ENCODE measurements around the gene WDR35.
"Not testable (repeated sequence)": the region's sequence is repeated elsewhere in the genome, so short reads cannot be mapped to it uniquely, and the experiment has no call there.

The WDR35 gene

DNA sequence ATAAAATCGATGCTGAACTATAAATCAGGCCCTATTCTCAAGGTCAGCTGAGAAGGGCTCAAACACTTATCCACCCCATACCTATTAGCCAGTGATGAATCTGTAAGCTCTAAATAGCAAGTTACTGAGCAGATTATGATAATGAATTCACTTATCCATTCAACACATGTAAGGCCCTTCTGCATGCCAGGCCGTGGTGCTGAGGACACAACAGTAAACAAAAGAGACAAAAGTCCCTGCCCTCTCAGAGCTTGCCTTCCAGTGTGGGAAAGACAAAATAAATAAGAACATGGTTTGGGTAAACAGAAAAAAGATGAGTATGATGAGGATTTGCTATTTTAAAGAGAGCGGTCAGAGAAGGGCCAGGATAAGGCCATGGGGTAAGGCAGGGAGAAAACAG lies 99.8 kb downstream of the WDR35 start:
- no peak for DNase-seq

DNA sequence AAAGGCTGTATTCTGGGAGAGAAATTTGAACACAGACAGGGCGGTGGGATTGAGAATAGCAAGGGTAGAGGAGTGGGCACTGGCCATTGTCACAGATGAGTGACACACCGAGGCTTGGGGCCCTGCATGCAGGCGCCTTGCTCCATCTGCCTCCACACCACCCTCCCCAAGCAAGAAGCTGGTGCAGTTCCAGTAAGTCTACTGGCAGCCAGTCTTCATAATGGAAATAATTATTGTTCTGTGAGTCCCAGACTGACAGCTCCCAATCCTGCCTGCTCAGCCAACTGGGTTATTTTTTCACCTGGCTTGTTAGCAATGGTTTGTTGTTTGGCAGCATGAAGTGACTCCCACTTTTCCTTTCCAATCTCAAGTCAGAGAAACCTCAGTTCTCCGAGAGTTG lies 101.1 kb downstream of the WDR35 start:
- no peak for DNase-seq

DNA sequence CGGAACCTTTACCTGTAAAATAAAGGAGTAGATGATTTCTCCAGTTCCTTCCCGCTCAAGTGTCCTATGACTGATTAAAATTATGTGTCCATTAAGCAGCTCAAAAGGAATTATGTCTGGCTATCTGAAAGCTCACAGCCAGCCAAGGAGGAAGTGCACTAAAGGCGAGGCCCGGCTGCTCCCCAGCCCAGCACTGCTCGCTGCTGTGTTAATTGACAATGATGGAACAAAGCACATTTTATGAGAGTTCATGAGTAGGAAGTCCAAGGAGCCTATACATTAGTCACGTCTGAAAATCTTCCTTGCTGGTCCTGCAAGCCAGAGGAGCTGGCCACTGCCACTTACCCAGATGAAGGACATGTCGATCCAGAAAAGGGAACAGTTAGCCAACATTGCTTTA lies 102.4 kb downstream of the WDR35 start:
- no peak for DNase-seq

DNA sequence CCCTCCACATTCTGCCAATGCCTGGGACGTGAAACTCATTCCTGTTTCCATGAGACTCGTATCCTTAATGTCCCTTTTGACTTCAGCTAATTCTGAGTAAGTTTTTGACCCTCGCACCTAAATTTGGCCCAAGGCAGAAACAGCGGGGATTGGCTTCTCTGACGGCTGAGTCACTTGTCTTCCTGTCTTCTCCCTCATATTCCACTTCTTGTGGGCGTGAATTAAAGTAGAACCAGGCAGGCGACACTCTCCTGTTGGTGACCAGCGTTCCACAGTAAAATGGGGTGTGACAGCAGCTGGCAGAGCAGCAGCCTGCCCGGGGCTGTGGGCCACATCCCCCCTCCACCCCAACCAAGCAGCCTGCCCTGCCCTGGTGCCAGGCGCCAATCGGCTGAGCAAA lies 103.6 kb downstream of the WDR35 start:
- DNase-seq: no peak

DNA sequence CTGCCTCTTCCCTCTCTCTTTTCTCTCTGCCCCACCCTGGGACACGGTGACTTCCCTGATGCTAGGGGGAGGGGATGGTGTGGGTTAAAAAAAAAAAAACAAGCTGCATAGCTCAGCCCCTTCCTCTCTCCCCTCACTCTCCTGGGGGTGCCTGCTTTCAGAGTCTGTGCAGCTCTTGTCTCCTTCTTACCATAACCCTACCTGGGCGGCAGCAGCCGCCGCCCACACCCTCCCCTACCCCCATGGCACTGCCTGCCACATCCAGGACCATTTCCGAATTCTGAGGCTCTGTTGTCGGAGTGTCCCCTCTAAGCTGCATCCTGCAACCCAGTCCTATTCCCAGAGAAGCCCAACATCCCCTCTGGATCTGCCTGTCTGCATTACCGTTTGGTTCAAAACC lies 104.1 kb downstream of the WDR35 start:
- DNase-seq: no peak

DNA sequence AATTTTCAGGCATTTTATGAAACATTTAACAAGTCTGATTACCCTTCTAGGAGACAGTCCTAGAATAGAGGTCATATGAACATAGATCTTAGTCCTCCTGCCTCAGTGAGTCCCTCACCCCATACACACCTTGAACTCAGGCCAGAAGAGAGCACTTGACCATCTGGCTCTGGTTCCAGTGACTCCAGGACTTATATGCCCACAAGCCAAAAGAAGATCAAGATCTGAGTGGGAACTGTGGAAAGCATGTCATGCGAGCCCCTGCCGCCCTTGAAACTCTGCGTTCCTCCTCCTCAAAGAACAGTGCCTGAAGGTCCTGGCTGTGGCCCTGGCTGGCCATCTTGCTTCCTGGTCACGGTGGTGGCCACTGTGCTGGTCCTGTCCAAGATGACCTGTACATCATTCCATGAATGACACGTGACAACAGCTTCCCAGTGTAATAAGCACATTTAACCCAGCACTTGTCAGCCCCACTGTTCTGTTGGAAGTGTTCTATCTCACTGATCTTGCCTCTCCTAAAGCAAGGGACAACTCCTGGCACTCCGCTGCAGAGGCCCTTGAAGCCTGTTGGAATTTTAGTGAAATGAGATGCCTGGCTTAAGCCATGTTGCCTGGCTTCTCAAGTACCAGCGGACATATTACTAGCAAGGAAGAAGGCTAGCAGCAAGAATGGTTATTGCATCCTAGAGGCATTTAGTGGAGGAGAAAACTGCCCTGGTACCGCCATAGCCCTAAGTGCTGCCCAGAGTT lies 105.8 kb downstream of the WDR35 start:
- DNase-seq: no peak

DNA sequence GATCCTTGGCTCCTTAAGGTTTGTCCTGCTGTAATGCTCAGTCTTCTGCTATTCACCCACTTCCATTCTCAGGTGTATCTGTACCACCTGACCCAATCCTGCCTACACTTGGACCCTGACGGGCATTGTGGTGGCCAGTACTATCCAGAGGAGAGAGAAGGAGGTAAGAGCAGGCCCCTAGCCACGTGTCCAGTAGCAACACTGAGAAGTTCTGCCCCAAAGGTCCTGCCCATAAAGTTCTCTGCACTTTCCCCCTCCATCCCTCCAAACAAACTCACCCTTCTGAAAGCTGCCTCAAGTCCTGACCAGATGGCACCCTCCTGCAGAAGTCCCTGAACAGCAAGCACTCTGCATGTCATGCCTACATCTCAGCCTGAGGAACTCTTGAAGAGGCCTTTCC lies 106.4 kb downstream of the WDR35 start:
- DNase-seq: no peak

DNA sequence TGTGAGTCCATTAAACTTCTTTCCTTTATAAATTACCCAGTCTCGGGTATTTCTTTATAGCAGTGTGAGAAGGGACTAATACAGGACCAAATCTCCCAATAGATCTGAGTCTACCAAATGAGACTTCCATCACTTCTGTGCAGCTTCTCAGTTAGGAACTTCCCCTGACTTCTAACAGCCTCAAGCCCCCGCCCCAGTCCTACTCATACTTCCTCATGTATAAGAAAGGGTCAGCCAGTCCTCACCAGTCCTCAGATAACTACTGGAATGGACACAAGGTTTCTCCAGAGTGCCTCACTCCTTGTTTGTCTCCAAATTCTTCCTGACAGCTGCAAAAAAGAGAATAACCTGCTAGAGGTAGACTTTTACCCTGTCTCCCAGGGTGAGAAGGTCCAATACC lies 107.6 kb downstream of the WDR35 start:
- no peak for DNase-seq

DNA sequence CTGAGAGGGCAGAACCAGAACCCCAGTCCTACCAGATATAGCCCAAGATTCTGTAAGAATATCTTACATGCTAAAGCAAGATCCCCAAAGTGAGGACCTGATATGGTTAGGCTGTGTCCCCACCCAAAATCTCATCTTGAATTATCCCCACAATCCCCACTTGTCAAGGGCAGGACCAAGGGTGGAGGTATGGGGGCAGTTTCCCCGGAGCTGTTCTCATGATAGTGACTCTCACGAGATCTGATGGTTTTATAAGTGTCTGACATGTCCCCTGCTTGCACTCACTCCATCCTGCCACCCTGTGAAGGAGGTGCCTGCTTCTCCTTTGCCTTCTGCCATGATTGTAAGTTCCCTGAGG lies 108.0 kb downstream of the WDR35 start:
- no peak for DNase-seq

DNA sequence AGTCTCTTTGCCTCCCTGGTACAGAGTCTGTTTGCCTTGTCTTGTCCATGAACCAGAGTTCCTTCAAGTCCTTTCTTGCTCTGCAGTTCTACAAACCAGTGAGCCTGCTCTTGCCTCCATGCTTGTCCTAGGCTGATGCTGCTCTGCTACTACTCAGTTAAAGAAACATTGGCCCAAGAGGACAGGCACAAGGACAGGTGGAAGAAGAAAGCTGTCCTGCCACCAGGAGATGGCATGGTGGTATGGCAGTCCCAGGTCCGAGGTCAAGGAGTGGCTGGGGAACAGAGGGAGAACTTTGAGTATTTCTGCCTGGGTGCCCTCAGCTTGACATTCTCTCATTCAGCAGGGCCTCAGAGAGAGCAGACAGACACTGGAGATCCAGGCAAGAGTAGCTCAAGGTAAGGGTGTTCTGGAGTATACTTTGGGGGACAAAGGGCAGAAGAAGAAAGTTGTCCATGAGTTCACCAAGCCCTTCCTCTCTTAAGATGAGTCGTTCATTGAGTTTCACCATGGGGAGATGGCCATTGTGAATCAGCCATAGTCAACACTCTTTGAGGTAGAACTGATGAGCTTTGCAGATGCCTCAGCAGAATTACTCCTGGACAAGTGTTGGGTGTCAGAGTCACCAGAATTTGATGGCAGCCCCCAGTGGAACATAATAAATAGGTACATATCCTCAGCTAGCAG lies 108.5 kb downstream of the WDR35 start:
- DNase-seq: no peak

DNA sequence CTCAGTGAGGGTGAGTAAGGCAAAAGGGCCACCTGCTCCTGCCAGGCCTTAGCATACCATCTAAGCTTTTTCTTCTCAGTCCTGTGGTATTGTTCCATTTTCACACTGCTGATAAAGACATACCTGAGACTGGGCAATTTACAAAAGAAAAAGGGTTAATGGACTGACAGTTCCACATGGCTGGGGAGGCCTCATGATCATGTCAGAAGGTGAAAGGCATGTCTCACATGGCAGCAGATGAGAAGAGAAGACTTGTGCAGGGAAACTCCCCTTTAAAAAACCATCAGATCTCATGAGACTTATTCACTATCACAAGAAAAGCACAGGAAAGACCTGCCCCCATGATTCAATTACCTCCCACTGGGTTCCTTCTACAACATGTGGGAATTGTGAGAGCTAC lies 109.7 kb downstream of the WDR35 start:
- not testable (repeated sequence) for DNase-seq

DNA sequence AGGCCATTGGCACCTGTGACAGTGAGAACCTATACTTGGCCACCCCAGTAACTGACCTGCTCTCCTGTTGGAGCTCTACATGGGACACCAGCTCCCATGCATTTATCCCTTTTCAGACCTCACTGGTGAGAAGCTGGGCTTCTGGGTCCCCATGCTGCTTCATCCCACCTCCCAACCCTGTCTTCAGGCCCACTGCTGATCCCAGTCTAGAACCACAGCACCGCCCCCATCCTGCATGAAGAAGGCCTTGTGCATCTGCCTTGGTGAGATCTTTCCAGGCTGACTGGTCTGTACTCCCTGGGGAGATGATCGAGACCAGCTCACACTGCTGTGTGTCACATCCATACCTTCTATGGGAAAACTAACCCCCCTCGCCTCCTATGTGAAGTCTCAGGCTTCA lies 110.8 kb downstream of the WDR35 start:
- DNase-seq: no peak

DNA sequence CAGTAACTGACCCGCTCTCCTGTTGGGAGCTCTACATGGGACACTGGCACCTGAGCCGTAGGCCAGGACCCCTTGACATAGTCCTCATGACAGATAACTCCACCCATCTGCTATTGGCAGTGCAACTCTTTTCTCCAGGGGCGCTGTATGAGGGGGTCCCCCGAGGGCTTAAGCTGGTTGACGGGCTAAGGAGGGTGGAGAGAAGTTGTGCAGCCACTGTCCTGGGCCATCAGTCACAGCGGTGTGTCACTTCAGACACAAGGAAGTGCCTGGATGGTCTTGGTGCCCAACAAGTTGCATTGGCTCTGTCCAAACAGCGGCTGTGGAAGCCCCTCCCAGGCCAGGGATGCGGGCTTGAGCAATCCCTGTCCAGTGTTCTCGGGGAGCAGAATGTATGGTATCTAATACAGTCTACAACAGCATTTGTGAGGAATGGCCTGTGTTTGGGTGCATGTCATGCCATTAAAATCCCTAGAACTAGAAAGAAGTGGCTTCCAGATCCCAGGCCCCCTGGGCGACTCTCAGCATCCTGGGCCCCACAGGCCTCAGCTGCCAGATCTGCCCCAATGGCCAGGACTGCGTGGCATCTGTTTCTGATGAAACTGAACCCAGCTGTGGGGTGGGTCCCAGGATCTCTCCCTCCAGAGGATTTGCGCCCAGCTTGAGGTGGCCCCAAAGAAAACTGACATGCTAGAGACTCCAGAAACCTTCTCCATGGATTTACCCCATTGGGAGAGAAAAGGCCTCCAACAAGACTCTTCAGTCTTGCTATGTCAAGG lies 111.4 kb downstream of the WDR35 start:
- no peak for DNase-seq

DNA sequence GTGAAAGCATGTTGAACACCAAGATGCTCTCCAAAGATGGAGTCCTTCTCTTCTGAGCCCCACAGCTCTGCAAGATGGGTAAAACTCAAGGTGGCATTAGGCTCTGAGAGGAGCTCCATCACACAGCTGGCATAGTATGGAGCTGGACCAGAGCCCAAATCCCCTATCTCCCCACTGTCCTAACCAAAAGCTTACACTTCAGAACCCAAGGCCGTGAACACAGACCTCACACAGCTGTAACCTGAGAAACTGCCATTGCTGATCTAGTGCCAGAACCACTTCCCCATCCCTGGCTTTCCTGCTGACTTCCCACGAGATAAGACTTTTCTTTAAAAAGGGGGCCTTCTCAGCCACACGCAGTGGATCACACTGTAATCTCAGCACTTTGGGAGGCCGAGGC lies 113.2 kb downstream of the WDR35 start:
- no peak for DNase-seq

DNA sequence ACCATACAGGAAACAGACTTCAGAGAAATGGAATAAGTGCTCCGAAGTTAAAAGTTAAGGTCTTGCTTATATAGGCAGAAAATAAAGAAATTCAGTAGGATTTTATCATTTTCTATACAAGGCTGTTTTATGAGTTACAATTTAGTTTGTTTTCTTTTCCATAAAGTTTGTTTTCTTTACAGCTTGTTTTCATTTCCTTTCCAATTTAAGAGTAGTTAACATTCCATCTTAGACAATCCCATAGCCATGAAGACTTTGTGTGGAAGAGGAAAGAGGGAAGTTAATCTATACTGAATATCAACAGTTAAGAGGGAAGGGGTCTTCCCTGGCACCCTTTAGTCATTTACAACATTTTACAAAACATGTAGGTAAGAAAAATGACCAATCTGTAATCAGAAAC lies 114.6 kb downstream of the WDR35 start:
- no peak for DNase-seq

DNA sequence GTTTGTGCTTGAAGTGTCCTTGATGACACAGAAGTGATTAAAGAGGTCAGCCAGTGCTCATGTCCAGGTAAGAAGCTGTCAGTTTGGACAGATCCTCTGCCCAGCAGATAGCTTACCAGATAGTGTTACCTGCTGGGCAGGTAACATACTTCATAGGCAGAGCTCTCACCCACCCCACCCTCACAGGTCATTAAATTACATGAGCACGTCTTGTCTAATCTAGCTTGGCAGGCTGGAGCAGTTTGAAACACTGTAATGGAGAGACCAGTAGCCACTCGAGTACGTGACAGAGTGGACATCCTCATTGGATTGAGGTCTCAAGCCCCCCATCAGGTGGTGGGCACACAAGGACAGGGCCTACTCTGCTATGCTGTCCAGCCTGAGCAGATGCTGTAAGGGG lies 115.2 kb downstream of the WDR35 start:
- no peak for DNase-seq

DNA sequence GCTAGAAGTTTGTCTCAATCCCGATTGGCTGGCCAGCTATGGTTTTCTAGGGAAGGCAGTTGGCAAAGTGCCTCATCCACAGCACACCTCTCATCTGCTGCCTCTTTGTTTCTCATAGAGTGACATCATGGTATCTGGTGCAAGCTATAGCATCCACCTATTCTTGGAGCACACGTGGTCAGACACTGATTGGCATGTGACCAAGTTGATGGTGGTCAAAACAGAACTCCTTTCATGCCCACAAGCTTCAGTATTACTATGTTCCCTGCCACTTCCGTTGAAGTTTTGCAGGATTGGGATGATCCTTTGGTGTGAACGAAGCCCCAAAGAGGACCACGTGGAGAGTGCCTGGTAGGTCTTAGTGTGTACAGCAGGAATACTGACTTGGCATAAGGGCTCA lies 116.9 kb downstream of the WDR35 start:
- no peak for DNase-seq

DNA sequence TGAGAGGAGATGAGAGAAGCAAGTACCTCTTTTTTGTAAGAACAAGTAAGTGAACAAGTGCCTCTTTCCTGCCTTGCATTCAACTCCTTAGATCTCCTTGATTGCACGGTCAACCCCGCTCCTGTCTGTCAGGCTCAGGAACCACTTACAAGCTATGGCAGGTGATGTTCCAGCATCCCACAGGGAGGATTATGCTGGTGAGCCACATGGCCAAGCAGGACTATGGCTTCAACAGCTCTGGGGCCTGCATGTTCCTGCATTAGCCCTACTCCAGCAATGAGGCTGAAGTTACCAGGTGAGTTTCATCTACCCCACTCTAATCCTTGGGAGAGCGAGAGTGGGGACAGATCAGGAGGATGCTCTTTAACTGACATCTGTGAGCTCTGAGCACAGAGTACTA lies 117.6 kb downstream of the WDR35 start:
- DNase-seq: no peak

DNA sequence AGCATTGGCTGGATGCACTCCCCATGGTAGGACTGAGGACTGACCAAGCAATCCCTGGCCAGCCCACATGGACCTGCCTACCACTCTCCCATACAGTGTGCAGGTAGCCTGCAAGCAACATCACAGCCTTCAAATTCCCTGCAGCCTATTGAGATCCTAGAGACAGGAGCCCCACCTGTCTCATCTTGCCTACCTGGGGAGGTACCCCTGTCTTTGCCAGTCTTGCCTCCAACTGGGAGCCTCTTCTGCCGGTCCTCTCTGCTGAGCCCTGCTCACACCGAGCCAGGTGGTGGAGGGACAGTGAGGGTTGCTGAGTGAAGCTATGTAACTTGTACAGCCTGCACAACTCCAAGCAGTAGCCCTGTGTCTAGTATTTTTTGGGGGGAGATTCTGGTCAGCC lies 118.1 kb downstream of the WDR35 start:
- DNase-seq: no peak

DNA sequence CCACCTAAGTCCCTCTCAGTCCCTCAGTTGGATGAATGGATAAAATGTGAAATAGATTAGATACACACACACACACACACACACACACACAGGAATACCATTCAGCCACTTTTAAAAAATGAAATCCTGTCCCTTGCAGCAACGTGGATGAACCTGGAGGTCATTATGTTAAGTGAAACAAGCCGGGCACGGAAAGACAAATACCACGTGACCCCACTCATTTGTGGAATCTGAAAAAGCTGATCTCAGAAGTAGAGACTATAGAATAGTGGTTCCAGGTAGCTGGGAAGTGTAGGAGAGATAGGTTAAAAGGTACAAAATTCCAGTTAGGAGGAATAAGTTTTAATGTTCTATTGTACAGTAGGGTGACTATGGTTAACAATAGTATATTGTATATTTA lies 119.1 kb downstream of the WDR35 start:
- DNase-seq: no peak

DNA sequence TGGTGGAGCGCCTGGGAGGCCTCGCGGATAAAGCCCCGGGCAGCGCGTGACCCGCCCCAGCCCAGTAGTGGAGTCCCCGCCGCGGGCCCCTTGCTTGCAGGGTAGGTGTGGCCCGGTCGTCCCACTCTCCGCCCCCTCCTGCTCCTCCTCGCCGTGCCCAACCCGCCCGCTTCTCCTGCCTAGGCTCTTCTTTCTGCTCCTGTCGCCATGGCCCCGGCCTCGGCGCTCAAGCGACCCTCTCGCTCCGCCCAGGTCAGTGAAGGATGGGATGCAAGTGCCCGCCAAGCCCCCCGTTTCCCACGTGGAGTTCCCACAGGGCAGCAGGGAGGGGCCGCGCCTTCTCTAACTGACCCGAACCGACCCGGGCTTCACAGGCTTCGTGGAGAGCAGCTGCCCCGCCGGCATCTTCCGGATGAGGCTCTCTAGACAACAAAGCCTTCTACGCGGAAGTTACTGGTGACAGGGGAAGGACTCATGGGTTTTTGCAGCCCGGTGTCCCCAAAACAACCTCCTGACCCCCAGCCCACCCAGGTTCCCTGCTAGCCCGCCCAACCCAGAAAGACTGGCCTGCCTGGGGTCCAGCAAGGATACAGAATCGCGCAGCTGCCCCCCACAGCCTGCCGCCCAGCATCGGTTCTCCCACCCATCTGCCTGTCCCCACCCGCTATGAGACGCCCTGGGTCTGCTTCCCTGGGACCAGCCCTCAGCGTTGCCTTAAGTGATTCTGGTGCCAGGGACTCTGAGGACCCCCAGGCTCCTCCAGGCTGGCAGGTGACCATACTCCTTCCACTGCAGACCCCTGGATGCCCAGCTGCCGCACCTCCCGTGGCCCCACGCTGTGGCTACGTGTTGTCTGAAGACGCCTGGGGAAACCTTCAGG lies 121.0 kb downstream of the WDR35 start:
- DNase-seq: peak; percentile 61 to 66

DNA sequence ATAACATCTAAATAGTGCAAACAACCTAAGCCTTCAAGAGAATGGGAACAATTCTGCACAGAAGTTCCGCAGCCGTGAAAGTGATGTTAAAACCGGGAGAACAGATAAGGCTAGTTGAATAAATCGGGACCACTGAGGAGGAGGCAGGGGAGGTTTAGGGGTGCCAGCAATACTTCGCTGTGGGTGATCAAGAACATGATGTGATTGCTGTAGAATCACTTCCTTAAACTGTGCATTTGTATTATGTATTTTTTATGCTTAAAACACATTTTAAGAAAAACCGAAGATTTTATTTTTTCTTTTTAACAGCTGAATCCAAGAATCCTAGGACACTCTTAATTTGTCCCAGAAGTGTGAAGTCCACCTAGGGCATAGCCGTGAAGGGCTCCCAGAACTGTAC lies 121.7 kb downstream of the WDR35 start:
- no peak for DNase-seq

DNA sequence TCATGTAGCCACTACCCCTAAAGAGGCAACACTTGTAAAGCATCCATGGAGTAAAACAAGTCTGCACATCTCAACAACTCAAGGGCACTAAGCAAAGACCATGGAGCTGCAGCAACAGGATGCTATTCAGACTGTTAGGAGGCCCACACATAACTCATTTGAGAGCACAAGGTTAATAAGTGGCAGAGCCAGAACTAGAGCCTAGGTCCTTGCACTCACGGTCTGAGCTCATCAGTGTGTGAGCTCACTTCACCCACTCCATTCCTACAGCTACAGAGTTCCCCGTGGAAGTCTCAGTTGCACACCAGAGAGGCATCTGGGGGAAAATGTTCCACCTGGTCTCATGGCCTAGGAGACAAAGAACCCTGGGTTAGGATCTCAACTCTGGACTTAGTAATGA lies 123.1 kb downstream of the WDR35 start:
- no peak for DNase-seq
